HFF-Myc (cell line): ENCODE results near the gene RAE1.

ENCODE experiments used
- DNase-seq: peaks from one replicate; pipeline ENCODE4 v3.0.0-alpha.2; 2011; ENCODE audit warnings: low read depth; ENCODE audit errors: extremely low read depth
- H3K4me3 ChIP-seq: replicated peaks from 2 replicates; pipeline ENCODE4 v1.5.1; 2011; ENCODE audit warnings: low read depth, mild to moderate bottlenecking, control low read depth, low read length
- TF ChIP-seq, protein P1 (sequence below): IDR thresholded peaks from 2 replicates; pipeline ENCODE4 v1.5.1; 2012; ENCODE audit warnings: mild to moderate bottlenecking, low read depth, low read length, control low read depth; ENCODE audit errors: missing control alignments

Gene RAE1

DNA sequence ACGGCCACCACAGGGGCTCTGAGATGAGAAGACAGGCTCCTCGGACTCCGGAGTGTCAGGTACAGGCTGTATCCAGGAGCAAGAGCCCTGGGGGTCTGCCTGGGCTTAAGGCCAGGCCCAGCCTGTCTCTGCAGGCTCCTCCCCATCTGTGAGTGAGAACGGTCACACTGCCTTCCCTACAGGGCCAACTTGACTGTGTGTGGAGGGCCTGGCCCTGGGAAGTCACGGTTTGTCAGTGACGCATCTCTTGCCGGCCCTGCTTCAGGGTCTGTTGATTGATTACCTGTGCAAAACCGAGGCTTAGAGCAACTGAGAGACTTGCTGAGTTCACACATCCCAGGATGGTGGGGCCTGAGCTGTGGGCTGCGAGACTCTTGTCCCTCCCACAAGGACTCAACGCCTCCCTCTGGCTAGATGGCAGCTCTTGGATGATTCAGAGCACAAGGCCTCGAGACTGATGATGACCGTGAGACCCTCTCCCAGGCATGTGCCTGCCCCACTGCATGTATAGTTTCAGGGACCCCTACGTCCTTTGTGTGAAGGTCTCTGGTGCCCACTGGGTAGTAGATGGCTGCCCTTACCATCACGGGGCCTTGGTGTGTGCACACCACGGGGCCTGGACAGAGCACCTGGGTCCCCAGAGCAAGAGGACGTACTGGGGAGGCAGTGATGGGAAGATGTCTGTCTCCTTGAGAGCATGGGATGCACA lies 46.1 kb downstream of the RAE1 start:
- no peak for DNase-seq
- H3K4me3 ChIP-seq, result no peak overlapping the region
- TF ChIP-seq, protein P1, sequence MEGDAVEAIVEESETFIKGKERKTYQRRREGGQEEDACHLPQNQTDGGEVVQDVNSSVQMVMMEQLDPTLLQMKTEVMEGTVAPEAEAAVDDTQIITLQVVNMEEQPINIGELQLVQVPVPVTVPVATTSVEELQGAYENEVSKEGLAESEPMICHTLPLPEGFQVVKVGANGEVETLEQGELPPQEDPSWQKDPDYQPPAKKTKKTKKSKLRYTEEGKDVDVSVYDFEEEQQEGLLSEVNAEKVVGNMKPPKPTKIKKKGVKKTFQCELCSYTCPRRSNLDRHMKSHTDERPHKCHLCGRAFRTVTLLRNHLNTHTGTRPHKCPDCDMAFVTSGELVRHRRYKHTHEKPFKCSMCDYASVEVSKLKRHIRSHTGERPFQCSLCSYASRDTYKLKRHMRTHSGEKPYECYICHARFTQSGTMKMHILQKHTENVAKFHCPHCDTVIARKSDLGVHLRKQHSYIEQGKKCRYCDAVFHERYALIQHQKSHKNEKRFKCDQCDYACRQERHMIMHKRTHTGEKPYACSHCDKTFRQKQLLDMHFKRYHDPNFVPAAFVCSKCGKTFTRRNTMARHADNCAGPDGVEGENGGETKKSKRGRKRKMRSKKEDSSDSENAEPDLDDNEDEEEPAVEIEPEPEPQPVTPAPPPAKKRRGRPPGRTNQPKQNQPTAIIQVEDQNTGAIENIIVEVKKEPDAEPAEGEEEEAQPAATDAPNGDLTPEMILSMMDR, result no peak

DNA sequence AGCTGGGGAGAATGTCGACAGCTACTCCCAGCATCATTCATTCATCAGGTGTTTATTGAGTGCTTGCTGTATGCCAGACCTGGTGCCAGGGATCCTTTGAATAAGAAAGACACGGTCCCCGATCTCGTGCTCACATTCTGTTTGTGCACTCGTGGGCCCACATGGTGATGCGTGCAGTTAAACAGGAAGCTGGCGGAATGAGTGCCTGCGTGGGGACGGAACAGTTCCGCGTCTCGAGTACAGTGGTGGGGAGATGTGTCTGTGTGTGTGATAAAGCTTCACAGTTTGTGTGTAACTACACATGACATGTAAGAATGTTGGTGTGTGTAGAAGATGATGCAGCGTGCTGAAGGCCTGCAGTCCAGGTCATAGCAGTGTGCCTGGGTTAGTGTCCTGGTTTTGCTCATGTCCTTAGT lies 46.6 kb downstream of the RAE1 start:
- TF ChIP-seq, protein P1, result no peak
- H3K4me3 ChIP-seq, result no peak overlapping the region
- no peak for DNase-seq

DNA sequence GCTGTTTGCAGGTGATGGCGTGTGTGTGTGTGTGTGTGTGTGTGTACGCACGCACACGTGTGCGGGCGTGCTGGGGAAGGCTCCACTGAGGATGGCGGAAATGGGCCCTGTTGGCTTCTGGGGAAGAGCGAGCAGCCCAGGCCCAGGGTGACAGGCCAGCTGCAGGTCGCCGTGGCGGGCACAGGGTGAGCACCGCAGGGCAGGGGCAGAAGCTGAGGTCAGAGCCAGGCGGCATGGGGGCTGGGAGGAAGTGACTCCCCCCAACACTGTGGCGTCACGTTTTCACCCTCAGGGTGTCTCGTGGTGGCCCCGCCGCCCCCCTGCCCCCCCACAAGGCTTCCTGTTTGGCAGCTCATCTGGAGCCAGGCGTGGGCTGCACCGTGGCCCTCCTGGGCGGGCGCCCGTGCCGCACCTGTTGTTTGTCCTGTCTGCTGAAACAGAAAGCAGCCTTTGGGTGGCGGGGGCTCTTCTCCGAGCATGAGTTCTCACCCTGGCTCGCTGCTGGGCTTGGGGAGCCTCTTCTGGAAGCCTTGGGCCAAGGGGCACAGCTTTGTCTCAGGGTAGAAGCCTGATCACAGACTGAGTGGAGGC lies 47.3 kb downstream of the RAE1 start:
- DNase-seq, result no peak
- TF ChIP-seq, protein P1, result no peak

DNA sequence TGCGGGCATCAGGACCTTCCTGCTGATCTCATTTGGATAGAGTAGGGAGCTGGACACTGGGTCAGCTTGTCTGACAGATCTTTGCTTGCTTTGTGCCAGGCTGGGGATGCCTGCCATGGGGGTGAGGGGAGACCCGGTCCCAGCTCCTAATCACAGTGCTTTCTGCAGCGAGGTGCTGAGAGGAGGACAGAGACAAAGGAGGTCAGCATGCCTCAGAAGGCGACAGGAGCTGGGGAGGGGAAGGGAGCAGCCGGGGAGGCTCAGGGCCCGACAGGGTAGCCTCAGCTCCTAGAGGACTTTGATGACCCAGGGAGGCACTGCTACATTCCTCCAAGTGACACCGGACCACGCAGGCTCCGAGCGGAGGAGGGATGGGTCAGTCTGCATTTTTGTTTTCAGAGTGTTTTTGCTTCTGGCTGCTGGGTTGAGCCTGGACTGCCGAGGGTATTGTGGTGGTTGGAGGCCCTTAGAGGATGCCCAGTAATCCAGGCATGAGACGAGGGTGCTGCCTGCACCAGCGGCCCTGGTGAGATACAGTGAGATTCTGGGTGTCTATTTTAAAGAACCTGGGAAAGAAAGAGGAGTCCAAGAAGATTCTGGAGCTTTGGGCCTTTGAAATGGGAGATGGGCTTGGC lies 48.0 kb downstream of the RAE1 start:
- DNase-seq, result no peak
- H3K4me3 ChIP-seq, result no peak overlapping the region
- TF ChIP-seq, protein P1, result no peak

More for the DNA sequence above, 47.3 kb downstream of the RAE1 start:
- no peak overlapping the region for H3K4me3 ChIP-seq

DNA sequence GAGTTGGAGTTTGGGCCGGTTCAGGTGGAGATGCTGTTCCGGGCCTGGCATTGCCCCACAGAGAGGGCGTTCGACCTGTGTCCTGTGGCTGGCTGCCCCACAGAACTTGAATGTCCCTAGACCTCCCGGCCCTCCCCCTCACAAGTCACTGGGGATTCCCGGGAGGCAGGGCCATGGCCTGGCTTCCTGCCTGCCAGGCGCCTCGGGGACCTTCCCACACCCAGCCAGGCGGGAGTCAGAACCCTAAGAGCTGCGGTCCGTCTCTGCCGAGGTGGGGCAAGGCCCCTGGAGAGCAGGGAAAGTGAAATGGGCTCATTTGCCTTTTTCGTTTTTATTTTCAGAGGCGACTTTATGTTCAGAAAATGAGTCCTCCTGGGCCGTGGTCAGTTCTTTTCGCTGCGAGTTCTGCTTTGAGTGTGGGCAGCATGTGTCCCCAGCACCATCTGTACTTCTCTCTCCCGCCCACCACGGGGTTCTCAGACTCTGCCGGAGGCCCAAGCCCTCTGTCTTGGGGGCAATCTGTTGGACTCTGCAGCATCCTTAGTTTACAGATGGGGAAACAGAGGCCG lies 48.6 kb downstream of the RAE1 start:
- no peak for DNase-seq
- TF ChIP-seq, protein P1, result no peak
- H3K4me3 ChIP-seq, result no peak overlapping the region

DNA sequence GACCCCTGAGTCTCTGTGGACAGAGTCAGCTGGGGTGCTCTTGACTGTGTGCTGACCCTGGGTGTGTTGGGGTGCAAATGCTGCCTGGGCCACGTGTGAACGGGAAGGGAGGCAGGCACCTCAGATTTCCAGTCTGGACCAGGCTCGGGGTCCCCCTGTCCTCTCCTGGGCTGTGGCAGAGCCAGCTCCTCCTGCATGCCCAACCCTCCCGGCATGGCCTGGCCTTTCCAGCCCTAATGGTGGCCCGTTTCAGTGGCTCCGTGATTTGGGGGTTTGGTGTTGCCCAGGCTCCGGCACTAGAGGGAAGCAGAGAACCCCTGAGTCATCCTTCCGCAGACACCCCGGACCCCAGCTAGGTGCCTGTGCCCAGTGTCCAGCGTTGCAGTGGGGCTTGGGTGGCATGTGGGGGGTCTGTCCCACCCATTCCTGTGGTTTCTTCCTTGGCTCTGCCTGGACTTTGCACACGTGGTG lies 49.2 kb downstream of the RAE1 start:
- TF ChIP-seq, protein P1, result no peak
- no peak overlapping the region for H3K4me3 ChIP-seq

More for the DNA sequence above, 49.2 kb downstream of the RAE1 start:
- DNase-seq, result no peak
